IPS DF 6.9 (cell line): ENCODE results near the gene HIRA.
"Not testable (repeated sequence)": the region's sequence is repeated elsewhere in the genome, so short reads cannot be mapped to it uniquely, and the experiment has no call there.

ENCODE experiments used
- DNase-seq: peaks from one replicate; pipeline ENCODE4 v3.0.0-alpha.2; 2013; ENCODE audit warnings: low read depth, low spot score
- H3K27ac ChIP-seq: one replicate; pipeline ENCODE4 v1.5.1; 2013; ENCODE audit warnings: low read length, control low read depth
- H3K27me3 ChIP-seq: 2 replicates; pipeline ENCODE4 v1.6.1; 2013; ENCODE audit warnings: mild to moderate bottlenecking, low read length; ENCODE audit not compliant: control insufficient read depth, insufficient read depth
- H3K36me3 ChIP-seq: 2 replicates; pipeline ENCODE4 v1.6.1; 2013; ENCODE audit warnings: low read length; ENCODE audit not compliant: control insufficient read depth, insufficient read depth
- H3K4me1 ChIP-seq: 2 replicates; pipeline ENCODE4 v1.6.1; 2013; ENCODE audit warnings: low read length; ENCODE audit not compliant: control insufficient read depth, insufficient read depth
- H3K4me3 ChIP-seq: 2 replicates; pipeline ENCODE4 v1.5.1; 2013; ENCODE audit warnings: mild to moderate bottlenecking, low read length
- H3K9me3 ChIP-seq: 2 replicates; pipeline ENCODE4 v1.6.1; 2013; ENCODE audit warnings: low read length, inconsistent platforms; ENCODE audit not compliant: control insufficient read depth, insufficient read depth
- WGBS: extraction: QIAGEN DNeasy Blood & Tissue Kit; methylation state at CpG from one replicate; pipeline ENCODE4 v1.1.7; 2013; ENCODE audit warnings: mixed read lengths, missing lambda C conversion rate; ENCODE audit not compliant: insufficient read length, insufficient coverage; 5-methylcytosine and 5-hydroxymethylcytosine counted together

The HIRA gene

DNA sequence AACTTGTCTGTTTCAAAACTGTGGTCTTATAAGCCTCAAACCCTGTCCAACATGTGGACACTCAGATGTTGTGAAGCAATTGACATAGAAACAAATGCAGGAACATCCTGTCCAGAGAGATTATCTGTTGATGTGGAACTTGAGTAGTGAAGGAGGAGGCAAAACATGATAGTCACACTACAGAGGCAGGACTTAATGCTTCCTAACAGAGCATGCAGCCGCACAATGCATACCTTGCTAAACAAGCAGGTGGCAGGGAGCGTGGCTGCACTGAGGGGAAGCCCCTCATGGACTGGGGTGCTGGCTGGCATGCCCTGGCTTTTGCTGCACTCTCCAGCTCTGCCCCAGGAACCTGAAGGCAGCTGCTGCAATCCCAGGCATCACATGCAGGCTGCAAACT is 10.6 kb upstream of the HIRA start:
- no peaks in the 10 kb centered on the region for H3K9me3 ChIP-seq
- H3K36me3 ChIP-seq, result peaks cover 8% of the 10 kb centered on the region; the same call in 1 of the 2 replicates
- H3K4me1 ChIP-seq, result no peaks in the 10 kb centered on the region

DNA sequence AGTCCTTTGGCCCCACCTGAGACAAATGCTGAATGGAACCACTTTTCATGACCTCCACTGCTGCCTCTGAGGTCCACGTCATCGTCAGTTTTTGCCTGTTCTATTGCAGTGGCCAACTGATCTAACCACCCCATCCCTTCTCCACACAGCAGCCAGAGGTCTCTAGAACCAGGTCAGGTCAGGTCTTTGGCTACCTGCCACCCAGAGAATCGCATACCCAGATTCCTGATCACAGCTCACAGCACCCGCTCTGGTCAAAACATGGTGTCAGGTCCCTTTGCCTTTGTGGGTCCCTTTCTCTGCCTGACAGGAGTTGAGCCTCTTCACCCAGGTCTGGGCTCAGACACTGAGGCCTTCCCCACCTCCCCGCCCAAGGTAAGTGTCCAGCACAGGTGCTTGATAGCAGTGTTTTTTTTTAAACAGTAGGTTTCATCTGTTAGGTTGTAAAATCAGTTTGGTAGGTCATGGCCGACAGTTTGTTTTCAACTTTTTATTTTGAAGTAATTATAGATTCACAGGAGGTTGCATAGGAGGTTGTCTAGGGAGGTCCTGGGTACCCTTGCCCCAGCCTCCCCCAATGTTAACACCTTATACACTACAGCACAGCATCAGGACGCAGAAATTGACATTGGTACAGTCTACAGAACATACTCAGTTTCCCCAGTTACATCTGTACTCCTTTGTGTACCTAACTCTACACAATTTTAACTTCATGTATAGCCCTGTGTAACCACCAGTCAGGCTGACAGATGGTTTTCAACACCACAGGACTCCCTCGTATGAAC is 9.1 kb upstream of the HIRA start:
- Histone ChIP-seq H3K27ac (no peak overlapping the region), H3K4me3 (no peak overlapping the region), H3K36me3 (peaks cover 9% of the 10 kb centered on the region; the same call in 1 of the 2 replicates), H3K9me3 (no peaks in the 10 kb centered on the region), H3K4me1 (no peaks in the 10 kb centered on the region), H3K27me3 (no peaks in the 10 kb centered on the region)
- DNase-seq, result no peak
- WGBS, result no CpG with 5 or more reads among the region's 8 CpGs

More for the DNA sequence above, 10.6 kb upstream of the HIRA start:
- WGBS, result no CpG with 5 or more reads among the region's 2 CpGs
- Histone ChIP-seq H3K27me3 (no peaks in the 10 kb centered on the region), H3K4me3 (no peak overlapping the region), H3K27ac (no peak overlapping the region)
- DNase-seq, result no peak

DNA sequence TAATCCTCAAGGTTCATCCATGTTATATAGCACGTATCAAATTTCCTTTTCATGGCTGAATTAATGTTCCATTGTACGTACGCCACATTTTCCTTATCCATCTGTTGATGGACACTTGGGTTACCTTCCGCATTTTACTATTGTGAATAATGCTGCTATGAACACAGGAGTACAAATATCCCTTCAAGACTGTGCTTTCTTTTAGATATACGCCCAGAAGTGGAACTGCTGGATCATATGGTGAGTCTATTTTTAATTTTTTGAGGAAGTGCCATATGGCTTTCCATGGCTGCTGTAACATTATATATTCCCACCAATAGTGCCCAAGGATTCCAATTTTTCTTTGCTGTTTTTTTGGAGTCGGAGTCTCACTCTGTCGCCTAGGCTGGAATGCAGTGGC is 6.8 kb upstream of the HIRA start:
- WGBS, result no CpG with 5 or more reads among the region's 7 CpGs
- no peaks in the 10 kb centered on the region for H3K4me1 ChIP-seq
- no peaks in the 10 kb centered on the region for H3K27me3 ChIP-seq
- no peak for DNase-seq
- peaks cover 2% of the 10 kb centered on the region; the same call in 1 of the 2 replicates for H3K36me3 ChIP-seq
- H3K4me3 ChIP-seq, result no peak overlapping the region
- no peaks in the 10 kb centered on the region for H3K9me3 ChIP-seq
- H3K27ac ChIP-seq, result no peak overlapping the region

DNA sequence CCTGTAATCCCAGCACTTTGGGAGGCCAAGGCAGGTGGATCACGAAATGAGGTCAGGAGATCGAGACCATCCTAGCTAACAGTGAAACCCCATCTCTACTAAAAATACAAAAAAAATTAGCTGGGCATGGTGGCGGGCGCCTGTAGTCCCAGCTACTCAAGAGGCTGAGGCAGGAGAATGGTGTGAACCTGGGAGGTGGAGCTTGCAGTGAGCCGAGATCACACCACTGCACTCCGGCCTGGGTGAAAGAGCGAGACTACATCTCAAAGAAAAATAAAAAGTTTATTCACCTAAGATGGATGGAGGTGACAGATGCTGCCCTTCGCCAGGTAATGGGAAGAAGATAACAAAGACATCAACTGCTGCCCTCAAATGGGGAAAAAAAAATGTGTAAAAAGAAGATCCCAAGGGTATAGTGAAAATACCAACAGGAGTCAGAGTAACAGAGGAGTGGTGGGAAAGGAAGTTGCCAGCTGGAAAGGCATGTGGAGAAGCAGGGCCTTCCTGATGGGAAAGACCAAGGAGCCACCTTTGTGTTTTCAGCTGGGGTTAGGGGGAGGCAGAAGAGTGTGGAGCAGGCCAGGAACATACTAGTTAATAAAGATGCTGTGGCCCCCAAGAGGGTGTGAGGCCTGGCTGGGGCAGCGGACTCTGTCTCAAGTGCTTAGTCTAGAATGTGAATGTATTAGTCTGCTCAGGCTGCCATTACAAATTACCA is 5.1 kb upstream of the HIRA start:
- no CpG with 5 or more reads among the region's 9 CpGs for WGBS

DNA sequence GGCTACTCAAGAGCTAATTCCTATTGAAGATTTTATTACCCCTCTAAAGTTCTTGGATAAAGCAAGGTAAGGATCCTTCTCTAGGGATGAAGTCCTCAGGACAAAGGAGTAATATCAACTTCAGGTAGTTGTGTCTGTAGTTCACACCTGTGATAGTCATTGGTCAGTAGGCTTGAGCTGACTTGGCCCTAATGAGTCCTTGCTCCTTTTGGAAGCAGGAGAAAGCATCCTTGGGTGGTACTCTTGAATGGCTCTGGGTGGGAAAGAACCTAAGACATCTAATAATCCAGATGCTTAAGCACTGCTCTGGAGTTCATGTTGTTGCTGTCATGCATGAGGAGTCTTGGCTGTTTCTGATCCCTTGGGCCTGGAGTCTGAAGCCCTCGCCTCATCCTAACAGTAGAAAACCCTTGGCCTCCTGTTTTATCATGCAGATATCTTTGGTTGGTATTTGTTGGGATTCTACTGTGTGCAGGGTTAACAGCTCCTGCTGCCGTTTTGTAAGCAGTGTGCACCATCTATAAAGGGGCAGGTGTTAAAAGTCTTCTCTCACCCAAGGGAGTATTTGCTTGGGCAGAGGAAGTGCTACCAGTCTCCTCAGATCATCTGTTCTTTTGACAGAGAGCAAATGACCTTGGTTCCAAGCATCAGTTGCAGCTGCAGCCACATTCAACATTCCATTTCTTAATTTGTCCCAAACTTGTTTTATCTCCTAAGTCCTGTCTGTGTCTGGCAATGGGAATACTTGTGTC is 3.5 kb upstream of the HIRA start:
- Histone ChIP-seq H3K4me1 (no peaks in the 10 kb centered on the region), H3K9me3 (no peaks in the 10 kb centered on the region), H3K4me3 (no peak overlapping the region), H3K27me3 (no peaks in the 10 kb centered on the region), H3K36me3 (peaks cover 2% of the 10 kb centered on the region; the same call in 1 of the 2 replicates), H3K27ac (no peak overlapping the region)
- DNase-seq, result no peak
- no CpG with 5 or more reads among the region's 2 CpGs for WGBS

More for the DNA sequence above, 5.1 kb upstream of the HIRA start:
- not testable (repeated sequence) for H3K36me3 ChIP-seq, DNase-seq, H3K4me3 ChIP-seq, H3K27ac ChIP-seq, H3K9me3 ChIP-seq, H3K4me1 ChIP-seq, H3K27me3 ChIP-seq

DNA sequence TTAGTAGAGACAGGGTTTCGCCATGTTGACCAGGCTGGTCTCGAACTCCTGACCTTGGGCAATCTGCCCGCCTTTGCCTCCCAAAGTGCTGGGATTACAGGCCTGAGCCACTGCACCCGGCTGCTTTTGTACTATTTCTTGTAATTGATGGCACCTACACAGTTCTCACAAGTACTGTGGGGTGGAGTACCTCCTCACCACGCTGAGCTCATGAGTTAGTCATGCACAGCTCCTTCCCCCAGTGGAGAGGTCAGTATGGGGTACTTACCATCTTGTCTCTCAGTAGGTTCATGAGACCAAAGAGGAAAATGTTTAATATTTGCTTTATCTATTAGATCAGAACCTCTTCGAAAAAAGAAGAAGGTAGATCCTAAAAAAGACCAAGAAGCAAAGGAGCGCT is 2.9 kb upstream of the HIRA start:
- WGBS, result no CpG with 5 or more reads among the region's 7 CpGs
- DNase-seq, result no peak
- Histone ChIP-seq H3K4me1 (no peaks in the 10 kb centered on the region), H3K9me3 (no peaks in the 10 kb centered on the region), H3K4me3 (no peak overlapping the region), H3K27me3 (no peaks in the 10 kb centered on the region), H3K27ac (no peak overlapping the region), H3K36me3 (peaks cover 2% of the 10 kb centered on the region; the same call in 1 of the 2 replicates)

DNA sequence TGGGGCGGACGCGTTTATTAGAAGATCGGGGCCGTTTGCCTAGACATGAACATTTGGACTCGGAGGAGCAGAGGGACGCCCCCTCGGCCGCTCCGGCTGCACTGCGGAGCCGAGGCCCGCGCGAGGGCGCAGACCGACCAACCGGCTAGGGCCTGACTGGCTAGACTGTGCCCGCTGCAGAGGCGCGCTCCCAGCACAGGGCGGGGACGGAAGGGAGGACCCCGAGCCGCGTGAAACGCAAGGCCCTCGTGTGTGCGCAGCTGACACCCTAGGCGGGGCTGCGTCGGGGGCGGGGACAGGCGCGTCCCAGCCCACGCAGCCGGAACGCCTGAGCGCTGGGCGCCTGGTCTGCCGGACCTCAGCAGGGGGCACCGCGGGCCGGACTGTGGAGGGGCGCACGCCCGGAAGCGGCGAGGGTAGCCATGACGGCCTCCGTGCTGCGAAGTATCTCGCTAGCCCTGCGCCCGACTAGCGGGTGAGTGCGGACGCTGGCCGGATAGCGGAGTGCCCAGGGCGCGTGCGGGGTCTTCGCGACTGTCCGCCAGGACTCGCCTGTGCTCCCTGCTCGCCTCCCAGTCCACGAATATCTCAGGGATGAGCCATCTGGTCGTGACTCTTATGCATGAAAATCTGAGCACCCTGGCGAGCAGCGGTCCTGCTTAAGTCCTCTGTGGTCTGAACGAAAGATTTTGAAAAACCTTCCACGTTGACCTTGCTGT is 759 bp upstream of the HIRA start, which contains the start of gene MRPL40:
Gene MRPL40, plus strand, starts transcription at position 413 of the 719 bp plus-strand sequence. Its CDS starts 10 bp downstream, at position 423.
- Histone ChIP-seq H3K4me1 (no peaks in the 10 kb centered on the region), H3K27ac (no peak within 1 kb of the TSS), H3K4me3 (peak within 1 kb of the TSS; percentile 51; the same call in 1 of the 2 replicates), H3K9me3 (no peaks in the 10 kb centered on the region), H3K36me3 (peaks cover 2% of the 10 kb centered on the region; the same call in 1 of the 2 replicates), H3K27me3 (no peaks in the 10 kb centered on the region)
- peak; percentile 55 for DNase-seq
- no CpG with 5 or more reads among the region's 74 CpGs for WGBS

DNA sequence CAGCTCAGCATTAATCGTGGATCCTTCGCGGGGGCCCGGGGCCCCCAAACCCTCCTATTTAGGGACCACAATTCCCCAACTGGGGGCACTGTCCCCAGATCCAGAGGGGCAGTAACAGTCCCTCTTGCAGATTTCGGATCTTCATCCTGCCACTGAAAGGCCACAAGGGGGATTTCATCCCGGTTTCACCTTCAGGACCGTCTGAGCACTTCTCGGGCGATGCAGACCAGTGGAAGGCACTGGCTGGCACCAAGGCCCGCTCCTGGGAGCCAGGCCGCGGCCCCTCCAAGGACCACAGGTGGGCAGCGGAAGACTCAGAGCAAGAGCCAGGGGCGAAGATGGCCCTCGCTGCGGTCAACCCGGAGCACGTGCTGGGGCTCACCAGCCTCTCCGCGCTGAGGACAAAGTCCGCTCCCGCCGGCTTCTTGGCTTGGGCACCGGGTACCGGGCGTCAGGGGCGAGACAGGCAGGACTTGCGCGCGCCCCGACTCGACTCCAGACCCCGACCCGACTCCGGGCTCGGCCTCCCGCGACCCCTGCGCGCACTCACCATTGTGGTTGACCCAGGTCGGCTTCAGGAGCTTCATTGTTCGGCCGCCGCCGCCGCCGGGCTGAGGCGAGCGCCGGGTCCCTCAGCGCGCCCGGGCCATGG is 517 bp downstream of the HIRA start:
- WGBS, result no CpG with 5 or more reads among the region's 53 CpGs

DNA sequence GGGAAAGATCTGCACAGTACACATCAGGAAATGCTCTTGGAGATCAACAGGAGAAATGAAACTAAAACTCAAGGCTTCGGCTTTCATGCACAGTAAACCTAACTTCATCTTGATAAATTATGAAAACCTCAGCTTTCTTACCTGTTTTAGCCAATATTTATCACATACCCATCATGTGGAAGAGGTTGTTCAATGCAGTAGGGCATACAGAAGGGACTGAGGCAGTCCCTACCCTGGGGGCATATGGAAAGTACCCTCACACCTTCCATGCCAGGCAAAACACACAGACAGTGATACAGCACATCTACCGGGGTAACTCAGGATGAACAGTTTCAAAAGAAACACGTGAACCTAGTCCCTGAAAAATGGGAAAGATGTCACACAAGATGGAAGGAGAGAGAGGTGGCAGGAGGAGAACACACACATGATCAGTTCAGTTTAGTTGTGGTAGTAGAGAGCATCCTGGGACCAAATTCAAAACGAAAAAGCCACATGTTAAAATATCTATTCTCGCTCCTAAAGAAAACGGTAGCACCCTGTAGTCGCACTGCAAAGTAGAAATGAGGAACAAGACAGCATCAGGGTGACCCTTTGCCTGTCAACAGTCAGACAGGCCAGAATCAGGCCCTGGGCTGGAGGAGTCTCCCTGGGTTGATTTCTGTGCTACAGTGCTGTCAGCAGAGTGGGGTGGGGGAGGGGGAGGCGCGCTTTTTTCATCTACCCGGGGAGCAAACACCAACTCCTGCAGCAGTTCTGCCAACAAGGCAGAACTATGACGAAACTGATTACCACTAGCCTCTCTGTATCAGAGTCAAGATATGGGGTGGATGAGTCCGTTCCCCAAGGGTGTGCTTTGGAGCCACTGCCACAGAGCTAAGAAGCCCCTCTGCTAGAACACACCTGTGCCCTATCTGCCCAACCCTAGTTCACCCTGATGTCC is 1.3 kb downstream of the HIRA start:
- Histone ChIP-seq H3K36me3 (no peaks in the 10 kb centered on the region), H3K27me3 (no peaks in the 10 kb centered on the region), H3K4me3 (peak overlapping the region; percentile 51; the same call in 1 of the 2 replicates), H3K4me1 (no peaks in the 10 kb centered on the region), H3K9me3 (no peaks in the 10 kb centered on the region), H3K27ac (no peak overlapping the region)
- no peak for DNase-seq
- no CpG with 5 or more reads among the region's 12 CpGs for WGBS

More for the DNA sequence above, 517 bp downstream of the HIRA start:
- Histone ChIP-seq H3K4me3 (peak overlapping the region; percentile 51), H3K27ac (no peak overlapping the region), H3K9me3 (no peaks in the 10 kb centered on the region), H3K36me3 (peaks cover 2% of the 10 kb centered on the region; the same call in 1 of the 2 replicates), H3K4me1 (no peaks in the 10 kb centered on the region), H3K27me3 (no peaks in the 10 kb centered on the region)
- DNase-seq, result no peak
